NCI-H524 treated with DMSO at 0.1 percent for 48 hours (cell line): Measurements from ENCODE around the gene C22orf31.

ENCODE experiments used
- DNase-seq: peaks from one replicate; lab custom pipeline; 2025; lab: John Stamatoyannopoulos, UW

Gene C22orf31

GRCh38 chr22:29081517-29082236, 20.0 kb upstream of the C22orf31 start:
- no peak for DNase-seq

- peak; percentile 94 for DNase-seq
These were observed 18.7 kb upstream of the C22orf31 start for GRCh38 chr22:29080106-29080975.

GRCh38 chr22:29079218-29079901, 17.7 kb upstream of the C22orf31 start:
- peak; percentile 84 for DNase-seq

GRCh38 chr22:29078869-29079207, 17.2 kb upstream of the C22orf31 start:
- no peak for DNase-seq

- DNase-seq, result peak; percentile 19
These were observed 16.6 kb upstream of the C22orf31 start for GRCh38 chr22:29078036-29078868.

DNA sequence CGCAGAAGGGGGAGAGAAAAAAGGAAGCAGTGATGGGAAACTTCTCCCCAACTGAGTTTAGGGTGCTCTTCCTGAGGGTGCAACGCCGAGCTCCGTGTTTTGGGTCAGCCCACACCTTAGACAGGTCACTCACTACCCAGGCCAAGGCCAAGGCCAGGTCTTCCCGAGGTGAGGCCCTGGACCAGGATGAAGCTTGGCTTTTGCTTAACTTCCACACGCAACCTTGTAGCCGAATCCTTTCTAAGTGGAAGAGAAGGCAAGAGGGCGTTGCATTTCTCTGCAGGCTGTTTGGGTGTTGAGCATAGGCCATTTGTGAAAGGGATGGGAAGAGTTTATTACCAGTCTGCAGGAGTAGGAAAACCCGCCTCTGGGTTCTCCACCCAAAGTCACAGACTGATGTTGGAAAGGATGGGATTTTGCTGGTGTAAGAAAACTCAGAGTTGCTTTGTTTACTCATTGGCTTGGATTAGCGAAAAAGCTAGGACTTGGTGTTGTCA, 12.7 kb upstream of the C22orf31 start:
- no peak for DNase-seq

DNA sequence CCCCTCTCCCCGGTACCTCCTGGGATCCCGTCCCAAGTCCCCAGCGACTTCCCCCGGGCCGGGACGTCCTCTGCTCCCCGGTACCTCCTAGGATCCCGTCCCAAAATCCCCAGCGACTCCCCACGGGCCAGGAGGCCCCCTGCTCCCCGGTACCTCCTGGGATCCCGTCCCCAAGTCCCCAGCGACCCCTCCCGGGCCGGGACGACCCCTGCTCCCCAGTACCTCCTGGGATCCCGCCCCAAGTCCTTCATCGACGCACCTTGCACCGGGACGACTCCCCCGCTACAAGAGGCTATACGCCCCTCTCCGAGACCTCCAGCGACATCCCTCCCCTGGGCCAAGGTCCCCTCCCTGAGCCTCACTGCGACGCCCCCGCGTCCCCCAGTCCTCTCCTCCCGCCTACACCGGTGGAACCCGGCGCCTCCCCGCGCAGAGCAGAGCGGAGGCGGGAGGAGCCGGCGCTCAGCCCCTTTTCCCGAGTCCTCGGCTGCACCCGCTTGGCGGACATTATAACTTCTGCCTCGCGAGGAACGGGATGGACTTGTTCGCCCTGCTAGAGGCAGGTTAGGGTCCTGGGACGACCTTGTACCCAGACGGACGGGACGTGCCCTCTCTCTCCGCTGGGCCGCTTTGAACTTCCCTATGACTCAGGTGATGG, 12.1 kb upstream of the C22orf31 start:
- DNase-seq, result no peak

DNA sequence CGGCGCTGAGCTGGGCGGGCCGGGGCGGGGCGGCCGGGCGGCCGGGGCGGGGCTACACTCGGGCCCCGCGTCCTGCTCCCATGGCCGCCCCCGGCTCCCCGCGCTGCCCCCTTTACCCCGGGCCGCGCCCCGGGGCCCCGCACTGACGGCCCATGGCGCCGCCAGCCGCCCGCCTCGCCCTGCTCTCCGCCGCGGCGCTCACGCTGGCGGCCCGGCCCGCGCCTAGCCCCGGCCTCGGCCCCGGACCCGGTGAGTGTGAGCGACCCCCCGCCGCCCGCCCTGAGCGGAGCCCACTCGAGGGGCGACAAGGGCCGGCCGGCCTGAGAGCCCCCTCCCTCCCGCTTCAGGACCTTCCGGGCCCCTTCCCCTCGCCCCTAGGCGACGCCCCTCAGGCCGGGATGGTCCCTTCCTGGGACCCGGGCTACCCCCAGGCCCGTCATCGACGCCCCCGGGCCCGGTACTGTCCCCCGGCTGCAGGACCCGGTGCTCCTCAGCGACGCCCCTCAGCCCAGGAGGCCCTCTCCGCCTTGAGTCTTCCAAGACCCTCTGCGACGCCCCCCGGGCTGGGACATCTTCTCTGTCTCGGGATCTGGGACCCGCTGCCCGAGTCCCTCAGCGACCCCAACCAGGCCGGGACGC, 11.5 kb upstream of the C22orf31 start, which contains the start of gene KREMEN1:
KREMEN1 (plus strand) TSS at position 57 of the 639 bp plus-strand sequence; CDS start at position 153, 96 bp downstream.
- no peak for DNase-seq

DNA sequence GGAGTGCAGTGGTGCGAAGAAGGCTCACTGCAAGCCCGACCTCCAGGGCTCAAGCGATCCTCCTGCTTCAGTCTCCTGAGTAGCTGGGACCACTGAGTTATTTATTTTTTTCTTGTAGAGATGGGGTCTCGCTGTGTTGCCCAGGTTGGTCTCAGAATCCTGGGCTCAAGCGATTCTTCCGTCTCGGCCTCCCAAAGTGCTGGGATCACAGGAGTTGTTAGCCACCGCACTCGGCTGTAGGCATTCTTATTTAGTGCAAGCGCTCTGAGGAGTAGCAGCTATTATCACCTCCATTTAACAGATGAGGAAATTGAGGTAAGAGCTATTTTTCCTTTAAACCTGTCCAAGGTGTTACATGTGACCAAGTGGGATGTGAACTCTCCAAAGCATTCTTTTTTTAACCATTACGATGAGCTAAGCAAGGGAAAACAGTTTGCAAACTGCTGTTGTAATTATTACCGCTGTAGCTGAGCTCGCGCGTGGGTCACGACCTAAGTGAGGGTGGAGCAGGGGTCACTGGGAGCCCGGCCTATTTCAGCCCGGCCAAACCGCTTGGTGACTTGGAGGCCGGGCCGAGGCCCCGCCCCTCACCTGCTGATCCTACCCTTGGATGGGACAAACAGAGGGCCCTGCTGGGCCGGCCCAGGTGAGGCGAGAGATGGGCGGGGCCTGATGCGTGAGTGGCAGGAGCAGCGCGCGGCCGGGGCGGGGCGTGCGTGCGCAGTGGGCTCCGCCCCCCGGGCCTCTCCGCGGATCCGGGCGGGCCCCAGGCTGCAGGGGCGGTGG, 10.8 kb upstream of the C22orf31 start:
- no peak for DNase-seq

DNA sequence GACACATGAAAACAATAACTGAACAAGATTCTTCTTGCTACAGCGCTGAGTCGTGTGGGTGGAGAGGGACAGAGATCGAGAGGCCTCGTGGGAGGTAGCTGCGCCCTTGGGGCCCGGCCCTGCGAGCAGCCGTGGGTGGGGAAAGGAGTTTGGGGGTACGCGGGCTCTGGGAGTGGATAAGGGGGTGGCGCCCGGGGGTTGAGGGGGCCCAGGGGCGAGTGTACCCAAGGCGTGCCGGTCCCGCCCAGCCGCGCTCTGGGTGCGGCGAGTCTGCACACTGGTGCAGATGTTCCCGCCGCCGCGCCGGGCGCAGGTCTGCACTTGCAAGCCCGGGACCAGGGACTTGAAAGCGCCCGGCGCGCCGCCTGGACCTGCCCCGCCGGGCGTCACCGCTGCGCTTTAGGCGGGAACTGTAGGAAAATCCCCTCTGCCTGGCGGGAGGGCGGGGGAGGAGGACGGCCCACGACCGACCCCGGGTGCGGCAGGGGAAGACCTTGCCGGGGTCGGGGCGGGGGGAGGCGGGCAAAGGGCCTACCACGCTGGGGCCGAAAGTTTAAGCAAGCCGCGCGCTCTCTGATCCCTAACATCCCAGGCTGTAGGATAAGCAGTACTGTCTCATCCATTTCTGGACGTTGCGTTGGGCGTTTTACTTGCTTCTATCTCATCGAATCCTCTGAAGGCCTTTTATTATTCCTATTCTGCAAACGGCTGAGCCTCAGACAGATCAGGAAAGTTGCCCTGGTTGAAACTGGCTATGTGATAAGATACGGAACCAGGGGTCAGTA, 9.8 kb upstream of the C22orf31 start:
- no peak for DNase-seq

- no peak for DNase-seq
These were observed 8.9 kb upstream of the C22orf31 start for GRCh38 chr22:29070490-29070889.

DNA sequence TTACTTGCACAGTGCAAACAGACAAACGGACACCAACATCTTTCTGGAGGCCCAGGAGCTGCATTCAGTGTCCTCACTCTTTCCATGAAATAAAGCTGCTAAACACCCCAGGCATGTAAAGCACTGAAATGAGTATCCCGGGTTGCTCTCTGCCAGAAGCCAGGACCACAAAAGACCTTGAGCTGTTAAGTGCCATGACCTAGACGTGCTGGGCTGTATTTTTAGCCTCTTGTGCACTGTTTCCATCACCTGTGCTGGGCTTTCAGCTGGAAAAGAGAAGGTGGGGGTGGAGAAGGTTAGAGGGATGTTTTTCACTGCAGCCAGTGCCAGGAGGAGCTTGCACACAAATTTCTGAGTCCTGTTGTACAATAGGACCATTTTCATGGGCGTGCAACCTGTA, 7.8 kb upstream of the C22orf31 start:
- DNase-seq, result no peak

DNA sequence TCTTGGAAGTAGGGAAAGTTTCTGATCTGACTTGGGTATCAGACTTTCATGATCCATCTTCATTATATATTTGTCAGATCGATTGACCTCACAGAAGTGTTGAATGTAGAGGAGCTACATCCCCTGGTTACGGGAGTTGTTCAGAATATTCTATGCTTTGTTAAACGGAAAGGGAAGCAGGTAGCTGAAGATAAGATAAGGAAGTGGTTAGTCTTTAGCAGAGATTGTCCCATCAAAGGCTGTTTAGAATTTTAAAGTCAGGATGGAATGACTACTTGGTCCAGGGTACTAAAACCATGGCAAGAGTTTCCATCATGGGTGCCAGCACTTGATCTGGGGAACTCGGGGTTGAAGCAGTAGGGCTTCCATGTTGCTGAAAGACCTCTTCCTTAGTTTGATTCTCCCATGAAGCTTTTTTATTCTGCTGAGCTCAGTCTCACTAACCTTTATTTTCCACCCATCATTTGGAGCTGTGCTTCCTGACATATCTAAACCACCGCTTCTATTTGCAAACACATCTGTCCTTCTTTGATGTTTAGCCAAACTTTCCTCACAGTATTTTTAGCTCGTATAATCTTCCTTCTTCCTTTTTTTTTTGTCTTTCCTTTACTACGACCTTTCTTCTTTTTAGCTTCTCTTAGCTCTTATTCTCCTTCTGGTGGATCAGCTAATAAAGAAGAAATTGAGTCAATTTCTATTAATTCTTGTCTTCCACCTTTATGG, 4.0 kb upstream of the C22orf31 start:
- no peak for DNase-seq

- DNase-seq, result no peak
These were observed 723 bp upstream of the C22orf31 start for GRCh38 chr22:29062286-29062821.

- no peak for DNase-seq
These were observed 700 bp downstream of the C22orf31 start for GRCh38 chr22:29060931-29061330.

DNA sequence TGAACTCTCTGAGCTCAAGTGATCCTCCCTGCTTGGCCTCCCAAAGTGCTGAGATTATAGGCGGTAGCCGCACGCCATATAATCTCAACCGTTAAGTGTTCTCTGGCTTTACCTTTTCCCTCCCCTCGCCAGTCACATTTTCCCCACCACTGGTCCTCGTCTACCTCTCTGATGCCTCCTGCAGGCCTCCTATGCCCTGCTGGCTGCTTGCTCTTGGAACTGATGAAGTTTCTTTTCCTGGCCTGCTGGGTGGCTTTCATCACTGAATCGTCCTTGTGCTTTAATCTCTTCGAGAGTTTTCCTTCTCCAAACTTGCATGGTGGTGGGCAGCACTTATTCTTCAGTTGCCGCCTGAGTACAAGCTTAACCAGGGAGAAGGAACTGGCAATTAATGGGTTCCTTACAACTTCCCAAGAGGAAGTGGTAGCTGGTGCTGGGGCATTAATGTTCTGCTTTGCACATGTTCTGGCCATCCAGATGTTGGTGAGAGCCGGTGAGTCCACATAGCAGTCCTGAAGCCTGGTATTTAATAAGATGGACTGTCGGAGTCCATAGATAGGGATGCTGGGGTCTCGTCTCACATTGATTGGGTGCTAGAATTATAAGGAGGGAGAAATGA, 1.3 kb downstream of the C22orf31 start:
- DNase-seq, result no peak

GRCh38 chr22:29056472-29056871, 5.2 kb downstream of the C22orf31 start:
- DNase-seq, result peak; percentile 39
